ENCODE measurements around the gene PLBD2.

- TF ChIP-seq CTCF (conservative IDR thresholded peaks at IDR 0.05) (no peak), EZH2 (IDR thresholded peaks at IDR 0.05; ENCODE audit: low read depth) (no peak)
Observed at GRCh38 chr12:113318900-113319628, 39.3 kb upstream of the PLBD2 start.

All from PC-9 (cell line).